Smooth muscle cell (in vitro differentiated cells): ENCODE results near the gene MICAL2. TPM values are rescaled to one million over a fixed set of nuclear protein-coding genes. Genes with fewer than 3 reads are reported as not detected.

Experiments
- DNase-seq: peaks from one replicate; lab custom pipeline; 2025; ENCODE audit not compliant: unreplicated experiment; lab: John Stamatoyannopoulos, UW
- H2AFZ ChIP-seq: fragments of 200-600 bp; sonication (generic); 2 replicates; pipeline ENCODE4 v1.6.0; 2016; ENCODE audit warnings: antibody characterized with exemption, low read depth, mild to moderate bottlenecking
- H3F3A ChIP-seq: fragments of 200-600 bp; sonication (generic); 2 replicates; pipeline ENCODE4 v1.6.0; 2017; ENCODE audit warnings: antibody characterized with exemption, low read depth
- H3K27ac ChIP-seq: fragments of 200-600 bp; sonication (generic); 2 replicates; pipeline ENCODE4 v1.5.1; 2016; ENCODE audit warnings: low read depth, mild to moderate bottlenecking
- H3K27me3 ChIP-seq: fragments of 200-600 bp; sonication (generic); 2 replicates; pipeline ENCODE4 v1.6.1; 2016; ENCODE audit warnings: low read depth, mild to moderate bottlenecking
- H3K36me3 ChIP-seq: fragments of 200-600 bp; sonication (generic); 2 replicates; pipeline ENCODE4 v1.5.1; 2016; ENCODE audit warnings: low read depth
- H3K4me1 ChIP-seq: fragments of 200-600 bp; sonication (generic); 2 replicates; pipeline ENCODE4 v1.5.1; 2016; ENCODE audit warnings: low read depth
- H3K4me2 ChIP-seq: fragments of 200-600 bp; sonication (generic); 2 replicates; pipeline ENCODE4 v1.6.0; 2016; ENCODE audit warnings: mild to moderate bottlenecking
- H3K4me3 ChIP-seq: fragments of 200-600 bp; sonication (generic); 2 replicates; pipeline ENCODE4 v1.5.1; 2016; ENCODE audit warnings: mild to moderate bottlenecking
- H3K79me2 ChIP-seq: fragments of 200-600 bp; sonication (generic); 2 replicates; pipeline ENCODE4 v1.6.0; 2016; ENCODE audit warnings: low read depth, mild to moderate bottlenecking
- H3K9ac ChIP-seq: fragments of 200-600 bp; sonication (generic); 2 replicates; pipeline ENCODE4 v1.6.0; 2016; ENCODE audit warnings: low read depth
- H3K9me3 ChIP-seq: fragments of 200-600 bp; sonication (generic); replicated peaks from 2 replicates; pipeline ENCODE4 v1.5.1; 2016; ENCODE audit warnings: low read depth
- H4K20me1 ChIP-seq: fragments of 200-600 bp; sonication (generic); 2 replicates; pipeline ENCODE4 v1.6.0; 2016; ENCODE audit warnings: low read depth
- WGBS: methylation state at CpG from one replicate; pipeline ENCODE4 v1.1.7; 2016; ENCODE audit warnings: low lambda C conversion rate; 5-methylcytosine and 5-hydroxymethylcytosine counted together
- polyA plus RNA-seq: library from polyadenylated mRNA; unstranded; fragments of >200 nt; fragmentation: Nextera tagmentation; extraction: Ambion mirVana; gene quantifications from 2 replicates; pipeline ENCODE4 v1.2.1, GENCODE V29; 2016
- total RNA-seq: library from RNA; depleted of rRNA; stranded (reverse); fragments of >200 nt; gene quantifications from 2 replicates; pipeline ENCODE4 v1.2.3, GENCODE V29; 2014
- TF ChIP-seq, protein P1 (sequence below): fragments of 200-600 bp; sonication (generic); IDR thresholded peaks from 2 replicates; pipeline ENCODE4 v1.5.1; 2017; ENCODE audit warnings: borderline replicate concordance, mild to moderate bottlenecking, antibody characterized with exemption; ENCODE audit not compliant: insufficient read depth, poor library complexity, severe bottlenecking

Gene MICAL2
- total and polyA plus RNA-seq, 2 experiments from 2014 or later: 161 to 287 TPM

DNA sequence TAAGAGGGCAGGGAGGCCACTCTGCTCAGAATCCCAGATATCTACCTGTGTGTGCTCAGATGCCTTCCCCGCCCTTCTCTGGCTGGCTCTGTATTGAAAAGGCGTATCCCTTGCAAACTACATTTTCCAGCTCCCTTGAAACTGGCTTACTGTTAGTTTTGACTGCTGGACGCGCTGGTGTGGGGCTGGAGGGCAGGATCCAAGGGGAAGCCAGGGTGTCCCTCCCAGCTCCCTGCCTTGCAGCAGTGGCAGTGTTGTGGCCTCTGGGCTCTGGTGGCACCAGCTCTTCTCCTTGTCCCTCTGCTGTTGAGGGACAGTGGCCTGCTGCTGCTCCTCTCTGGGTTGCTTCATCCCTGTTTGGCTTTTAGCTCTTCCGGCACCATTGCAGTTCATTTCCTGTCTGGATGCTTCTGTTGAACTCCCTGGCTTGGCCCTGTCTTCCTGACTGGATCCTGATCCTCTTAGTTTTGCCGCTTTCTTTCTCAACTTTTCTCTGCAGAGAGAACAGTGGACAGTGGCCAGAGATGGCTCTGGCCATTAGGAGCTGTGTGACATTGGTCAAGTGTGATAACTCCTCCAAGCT is 159.9 kb downstream of the MICAL2 start:
- Histone ChIP-seq H2AFZ (no peak overlapping the region), H3K4me3 (no peak overlapping the region), H3K4me1 (peaks cover 5% of the 10 kb centered on the region), H3K4me2 (no peak overlapping the region), H3F3A (peaks cover 12% of the 10 kb centered on the region), H3K36me3 (no peaks in the 10 kb centered on the region), H3K27ac (peak overlapping the region; percentile 6), H4K20me1 (no peaks in the 10 kb centered on the region), H3K27me3 (no peaks in the 10 kb centered on the region), H3K79me2 (no peaks in the 10 kb centered on the region), H3K9me3 (no peaks in the 10 kb centered on the region), H3K9ac (no peak overlapping the region)
- DNase-seq: no peak
- TF ChIP-seq, protein P1, sequence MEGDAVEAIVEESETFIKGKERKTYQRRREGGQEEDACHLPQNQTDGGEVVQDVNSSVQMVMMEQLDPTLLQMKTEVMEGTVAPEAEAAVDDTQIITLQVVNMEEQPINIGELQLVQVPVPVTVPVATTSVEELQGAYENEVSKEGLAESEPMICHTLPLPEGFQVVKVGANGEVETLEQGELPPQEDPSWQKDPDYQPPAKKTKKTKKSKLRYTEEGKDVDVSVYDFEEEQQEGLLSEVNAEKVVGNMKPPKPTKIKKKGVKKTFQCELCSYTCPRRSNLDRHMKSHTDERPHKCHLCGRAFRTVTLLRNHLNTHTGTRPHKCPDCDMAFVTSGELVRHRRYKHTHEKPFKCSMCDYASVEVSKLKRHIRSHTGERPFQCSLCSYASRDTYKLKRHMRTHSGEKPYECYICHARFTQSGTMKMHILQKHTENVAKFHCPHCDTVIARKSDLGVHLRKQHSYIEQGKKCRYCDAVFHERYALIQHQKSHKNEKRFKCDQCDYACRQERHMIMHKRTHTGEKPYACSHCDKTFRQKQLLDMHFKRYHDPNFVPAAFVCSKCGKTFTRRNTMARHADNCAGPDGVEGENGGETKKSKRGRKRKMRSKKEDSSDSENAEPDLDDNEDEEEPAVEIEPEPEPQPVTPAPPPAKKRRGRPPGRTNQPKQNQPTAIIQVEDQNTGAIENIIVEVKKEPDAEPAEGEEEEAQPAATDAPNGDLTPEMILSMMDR: no peak
- WGBS: 89% methylated on average over 6 of the region's 6 CpGs

- DNase-seq: no peak
- Histone ChIP-seq H3K36me3 (no peaks in the 10 kb centered on the region), H3K9me3 (no peaks in the 10 kb centered on the region), H4K20me1 (no peaks in the 10 kb centered on the region), H3F3A (peaks cover 12% of the 10 kb centered on the region), H3K79me2 (no peaks in the 10 kb centered on the region), H3K27me3 (no peaks in the 10 kb centered on the region), H3K4me2 (no peak overlapping the region), H3K9ac (no peak overlapping the region), H2AFZ (no peak overlapping the region), H3K4me3 (no peak overlapping the region), H3K4me1 (peaks cover 5% of the 10 kb centered on the region), H3K27ac (peak overlapping the region; percentile 6)
- 82% methylated on average over 8 of the region's 8 CpGs for WGBS
- TF ChIP-seq, protein P1: no peak
Observed at GRCh38 chr11:12270817-12271216, 160.4 kb downstream of the MICAL2 start.

DNA sequence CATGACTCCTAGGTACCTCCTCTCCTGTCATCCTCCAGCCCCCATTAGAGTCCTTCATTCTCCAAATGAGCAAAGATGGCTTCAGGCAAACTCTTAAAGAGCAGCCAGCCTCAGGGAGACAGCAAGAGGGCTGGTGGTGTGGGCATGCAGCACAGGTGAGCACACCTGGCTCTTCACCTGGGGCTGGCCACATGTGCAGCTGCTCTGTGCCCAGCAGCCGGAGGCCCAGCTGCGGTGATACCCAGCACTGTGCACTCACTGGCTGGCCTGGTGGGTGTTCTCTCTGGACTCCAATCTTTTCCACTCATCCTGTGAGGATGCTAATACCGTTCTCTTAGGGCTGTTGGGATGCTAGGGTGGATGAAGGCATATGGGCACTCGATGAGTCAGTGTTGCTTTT is 160.9 kb downstream of the MICAL2 start:
- H3K27ac ChIP-seq: no peak overlapping the region
- DNase-seq: no peak
- H3K79me2 ChIP-seq: no peaks in the 10 kb centered on the region
- 68% methylated on average over 4 of the region's 4 CpGs for WGBS
- no peak overlapping the region for H2AFZ ChIP-seq
- H3F3A ChIP-seq: peaks cover 12% of the 10 kb centered on the region
- peaks cover 5% of the 10 kb centered on the region for H3K4me1 ChIP-seq
- no peak overlapping the region for H3K4me3 ChIP-seq
- H3K4me2 ChIP-seq: no peak overlapping the region
- H3K36me3 ChIP-seq: no peaks in the 10 kb centered on the region
- no peaks in the 10 kb centered on the region for H4K20me1 ChIP-seq
- H3K27me3 ChIP-seq: no peaks in the 10 kb centered on the region
- TF ChIP-seq, protein P1: no peak
- H3K9ac ChIP-seq: no peak overlapping the region
- H3K9me3 ChIP-seq: no peaks in the 10 kb centered on the region

DNA sequence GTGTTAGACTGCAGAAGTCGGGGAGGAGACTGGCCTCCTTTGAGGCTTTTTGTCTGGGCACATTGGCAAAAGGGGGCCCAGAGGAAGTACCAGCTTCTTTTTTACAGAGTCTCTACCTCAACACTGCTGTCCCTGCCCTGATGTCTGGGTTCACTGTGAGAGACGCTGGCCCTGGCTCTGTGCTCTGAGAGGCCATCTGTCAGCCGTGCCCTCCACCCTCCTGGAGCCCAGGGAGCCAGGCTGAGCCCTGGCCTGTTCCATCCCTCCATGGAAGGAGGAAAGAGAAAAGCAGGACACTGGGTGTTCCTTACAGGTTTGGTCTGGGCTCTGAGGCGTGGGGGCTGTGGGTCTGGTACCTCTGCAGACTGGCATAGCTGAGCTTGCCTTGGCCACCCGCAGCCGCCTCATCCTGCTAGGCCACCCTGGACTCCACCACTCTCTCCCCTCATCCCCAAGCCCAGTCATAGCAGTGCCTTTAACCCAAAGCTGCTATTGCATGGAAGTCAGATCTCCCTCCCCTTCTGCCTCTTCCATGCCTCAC is 161.5 kb downstream of the MICAL2 start:
- Histone ChIP-seq H3K4me2 (no peak overlapping the region), H3K36me3 (no peaks in the 10 kb centered on the region), H3K27me3 (no peaks in the 10 kb centered on the region), H3K9me3 (no peaks in the 10 kb centered on the region), H3K4me1 (peaks cover 5% of the 10 kb centered on the region), H3K9ac (no peak overlapping the region), H3K79me2 (no peaks in the 10 kb centered on the region), H4K20me1 (no peaks in the 10 kb centered on the region), H3K4me3 (no peak overlapping the region), H3F3A (peaks cover 12% of the 10 kb centered on the region), H3K27ac (peak overlapping the region; percentile 40), H2AFZ (no peak overlapping the region)
- 86% methylated on average over 6 of the region's 6 CpGs for WGBS
- TF ChIP-seq, protein P1: no peak
- DNase-seq: no peak
